Anterior cingulate cortex (tissue), 58 donors: ENCODE measurements around the gene NUTM1.
"Not testable (repeated sequence)": the region's sequence is repeated elsewhere in the genome, so short reads cannot be mapped to it uniquely, and the experiment has no call there.

Experiments used
- DNase-seq, 58 donors: peaks; one replicate each; lab custom pipeline; 2025; lab: John Stamatoyannopoulos, UW

Gene NUTM1

DNA sequence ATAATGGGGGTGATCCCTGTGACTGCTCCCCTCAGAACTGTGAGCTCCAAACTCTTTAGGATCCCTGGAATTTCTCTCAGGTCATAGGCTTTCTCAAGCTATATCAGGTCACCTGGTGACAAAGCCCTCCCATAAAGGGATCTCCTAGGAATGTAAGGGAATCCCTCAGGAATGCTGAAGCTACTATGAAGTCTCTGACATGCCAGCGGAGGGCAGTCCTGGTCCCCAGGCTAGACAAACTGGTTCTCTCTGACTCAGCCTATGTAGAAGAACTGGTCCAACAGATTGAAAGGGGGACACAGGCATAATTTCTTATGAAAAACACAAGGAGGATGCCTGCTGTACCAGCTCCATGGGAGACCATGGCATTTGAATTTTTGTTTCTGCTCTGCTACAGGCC lies 17.2 kb downstream of the NUTM1 start:
- no peak for DNase-seq

DNA sequence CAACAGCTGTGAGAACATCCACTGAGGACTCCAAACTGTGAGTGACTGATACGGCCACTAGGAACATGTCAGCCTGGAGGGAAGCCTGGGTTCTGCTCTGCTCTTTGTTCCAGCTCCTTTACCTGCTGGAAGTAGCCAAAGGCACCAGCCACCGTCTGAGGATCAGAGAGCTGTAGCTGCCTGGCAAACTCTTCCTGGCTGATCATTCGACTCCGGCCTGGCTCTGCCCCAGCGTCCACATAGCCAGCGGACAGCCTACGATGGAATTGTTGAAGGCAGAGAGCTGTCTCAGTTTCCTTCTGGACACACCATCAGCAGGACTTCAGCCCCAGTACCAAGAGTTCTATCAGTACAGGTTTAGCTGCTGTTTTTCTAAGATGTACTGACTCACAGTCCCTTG lies 18.2 kb downstream of the NUTM1 start:
- DNase-seq: no peak

DNA sequence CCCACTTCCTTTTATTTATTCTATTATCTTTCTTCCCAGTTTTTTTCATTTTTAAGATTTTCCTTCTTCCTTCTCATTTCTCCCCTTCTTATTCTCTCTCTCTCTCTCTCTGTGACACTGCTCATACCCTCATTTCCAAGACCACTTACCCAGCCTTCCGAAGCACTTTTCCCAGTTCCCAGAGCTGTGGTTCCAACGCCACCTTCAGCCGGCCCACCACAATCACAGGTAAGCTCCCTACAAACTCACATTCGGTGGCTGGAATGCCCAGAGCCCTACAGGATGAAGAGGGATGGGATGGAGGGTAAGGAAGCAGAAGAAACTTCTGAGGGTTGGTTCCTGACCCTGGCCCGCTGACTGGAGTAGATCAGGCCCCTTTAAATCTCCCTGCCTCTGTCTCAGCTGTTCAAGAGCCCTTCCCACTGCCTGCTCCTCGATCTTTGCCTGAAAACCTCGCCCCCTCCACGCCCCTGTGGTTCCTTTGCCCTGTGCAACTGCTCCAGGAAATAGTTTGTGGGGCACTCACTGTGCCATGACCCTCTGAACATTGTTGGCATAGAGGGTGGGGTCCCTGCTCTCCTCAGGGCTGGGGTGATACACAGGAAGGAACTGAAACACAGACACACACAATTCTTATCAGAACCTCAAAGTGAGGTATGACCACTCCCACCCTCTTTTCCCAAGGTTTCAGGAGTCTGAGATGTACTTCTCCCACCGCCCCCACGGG lies 19.1 kb downstream of the NUTM1 start:
- DNase-seq: no peak

- DNase-seq: no peak
Observed at GRCh38 chr15:34364041-34364440, 20.9 kb downstream of the NUTM1 start.

- no peak for DNase-seq
Observed at GRCh38 chr15:34365091-34365825, 22.1 kb downstream of the NUTM1 start.

DNA sequence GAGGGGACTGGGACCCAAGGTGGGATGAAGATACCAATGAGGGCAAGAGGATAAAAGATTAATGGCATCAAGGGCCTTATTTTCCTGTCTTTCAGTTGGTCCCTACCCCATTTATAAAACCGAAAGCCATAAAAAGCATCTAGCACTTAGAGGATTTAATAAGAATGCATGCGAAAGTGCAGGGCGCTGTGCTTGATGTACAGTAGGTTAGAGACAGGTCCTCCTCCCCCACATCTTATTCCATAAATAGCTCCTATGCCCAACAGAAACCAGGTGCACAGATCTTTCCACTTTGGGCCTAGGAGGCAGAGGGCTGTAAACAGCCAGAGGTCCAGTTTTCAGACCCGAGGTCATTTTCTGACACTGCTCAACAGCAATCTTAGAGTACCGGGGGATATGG lies 22.7 kb downstream of the NUTM1 start:
- DNase-seq: peak in 2 of 58 donors; percentile 17 to 34

GRCh38 chr15:34366271-34367065 lies 23.4 kb downstream of the NUTM1 start:
- DNase-seq: peak in 47 of 58 donors; percentile 14 to 66 (median 36)

GRCh38 chr15:34367101-34368081 lies 24.3 kb downstream of the NUTM1 start, which contains the start of gene LPCAT4:
TSS of gene LPCAT4 (minus strand) at chr15:34367196. CDS start at chr15:34367100, 96 bp downstream.
- DNase-seq: peak; percentile 11 to 91 (median 79)

- DNase-seq: no peak
Observed at GRCh38 chr15:34370129-34370528, 27.0 kb downstream of the NUTM1 start.

GRCh38 chr15:34370643-34371042 lies 27.5 kb downstream of the NUTM1 start:
- DNase-seq: no peak

DNA sequence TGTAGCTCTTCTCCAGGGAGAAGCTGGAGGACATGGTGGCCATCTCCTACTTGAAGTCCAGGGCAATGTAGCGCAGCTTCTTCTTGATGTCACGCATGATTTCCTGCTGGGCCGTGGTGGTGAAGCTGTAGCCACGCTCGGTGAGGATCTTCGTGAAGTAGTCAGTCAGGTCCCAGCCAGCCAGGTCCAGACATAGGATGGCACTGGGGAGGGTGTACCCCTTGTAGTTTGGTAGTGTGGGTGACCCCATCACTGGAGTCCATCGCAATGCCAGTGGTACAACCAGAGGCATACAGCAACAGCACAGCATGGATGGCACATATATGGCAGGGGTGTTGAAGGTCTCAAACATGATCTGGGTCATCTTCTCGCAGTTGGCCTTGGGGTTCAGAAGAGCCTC lies 30.8 kb downstream of the NUTM1 start:
- no peak for DNase-seq

DNA sequence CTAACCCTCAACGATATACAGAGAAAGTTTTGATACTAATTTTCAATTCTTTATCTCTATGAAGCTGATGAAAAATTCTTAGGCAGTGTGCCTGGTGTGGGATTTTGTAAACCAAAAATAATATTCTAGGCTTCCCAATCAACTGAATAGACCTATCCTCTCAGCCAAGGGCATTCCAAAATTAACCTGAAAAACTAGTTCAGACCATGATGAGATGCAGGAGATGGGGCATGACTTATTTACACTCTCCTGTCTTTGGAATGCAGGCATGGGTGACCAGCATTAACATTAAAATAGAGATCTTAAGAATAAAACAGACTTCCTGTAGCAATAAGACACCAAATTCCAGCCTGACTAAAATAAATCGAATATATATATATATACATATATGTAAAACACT lies 31.7 kb downstream of the NUTM1 start:
- DNase-seq: no peak

DNA sequence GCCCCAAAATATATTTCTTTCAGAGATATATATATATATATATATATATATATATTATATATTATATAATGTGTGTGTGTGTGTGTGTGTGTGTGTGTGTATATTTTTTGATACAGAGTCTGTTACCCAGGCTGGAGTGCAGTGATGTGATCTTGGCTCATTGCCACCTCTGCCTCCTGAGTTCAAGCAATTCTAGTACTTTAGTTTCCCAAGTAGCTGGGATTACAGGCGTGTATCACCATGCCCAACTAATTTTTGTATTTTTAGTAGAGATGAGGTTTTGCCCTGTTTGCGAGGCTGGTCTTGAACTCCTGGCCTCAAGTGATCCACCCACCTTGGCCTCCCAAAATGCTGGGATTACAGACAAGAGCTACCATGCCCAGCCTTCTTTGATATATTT lies 32.4 kb downstream of the NUTM1 start:
- DNase-seq: not testable (repeated sequence)

- no peak for DNase-seq
Observed at GRCh38 chr15:34376856-34377255, 33.7 kb downstream of the NUTM1 start.

- DNase-seq: not testable (repeated sequence)
Observed at GRCh38 chr15:34380491-34380890, 37.4 kb downstream of the NUTM1 start.

DNA sequence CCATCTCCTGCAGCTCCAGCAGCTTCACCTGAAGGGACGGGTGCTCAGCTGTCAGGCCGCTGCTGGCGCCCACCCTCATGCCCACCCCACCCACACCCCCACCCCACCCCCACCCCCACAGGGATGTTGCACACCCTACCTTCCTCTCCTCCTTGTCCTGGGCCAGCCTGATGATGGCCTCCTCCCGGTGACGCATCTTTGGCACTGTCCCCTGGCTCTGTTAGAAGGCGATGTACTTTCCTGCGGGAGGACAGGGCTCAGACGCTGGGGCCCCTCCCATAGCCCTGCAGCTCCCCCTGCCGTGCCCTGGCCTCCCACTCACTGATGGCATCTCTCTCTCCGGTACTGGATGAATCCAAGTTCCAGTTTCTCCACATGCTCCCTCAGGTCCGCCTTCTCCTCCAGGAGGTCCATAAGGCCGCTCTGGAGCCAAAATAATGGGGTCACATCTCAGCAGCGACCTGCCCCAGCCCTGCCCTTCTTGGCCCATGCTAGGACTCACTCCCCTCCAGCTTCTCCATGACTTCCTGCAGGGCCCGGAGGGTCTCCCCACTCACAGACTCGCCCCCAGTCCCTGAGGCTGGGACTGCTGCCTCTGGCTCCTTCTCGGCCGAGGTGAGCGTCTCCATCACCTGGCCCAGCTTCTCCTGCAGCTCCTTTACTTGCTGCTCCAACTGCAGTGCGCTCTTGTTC lies 38.9 kb downstream of the NUTM1 start:
- not testable (repeated sequence) for DNase-seq

DNA sequence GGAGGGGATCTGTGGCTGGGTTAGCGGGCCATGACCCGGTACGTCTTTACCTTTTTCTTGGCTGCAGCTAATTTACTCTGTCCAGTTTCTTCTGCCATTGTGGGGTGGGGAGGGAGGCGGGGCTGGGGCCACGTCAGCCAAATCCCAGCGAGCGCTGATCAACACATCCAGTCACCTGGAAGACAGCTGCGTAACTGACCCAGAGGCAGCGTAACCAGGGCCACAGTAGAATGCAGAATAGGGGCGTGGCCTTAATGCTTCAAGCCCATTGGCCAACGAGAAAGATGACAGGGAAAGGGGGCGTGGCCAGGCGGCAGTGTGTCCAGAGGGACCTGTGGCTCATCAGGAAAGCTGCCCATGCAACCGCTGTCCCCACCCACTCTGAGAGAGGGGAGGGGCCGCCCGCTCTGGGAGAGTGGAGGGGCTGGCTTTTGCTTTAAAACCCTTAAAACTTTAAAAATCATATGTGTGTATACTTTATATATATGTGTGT lies 46.5 kb downstream of the NUTM1 start:
- not testable (repeated sequence) for DNase-seq

DNA sequence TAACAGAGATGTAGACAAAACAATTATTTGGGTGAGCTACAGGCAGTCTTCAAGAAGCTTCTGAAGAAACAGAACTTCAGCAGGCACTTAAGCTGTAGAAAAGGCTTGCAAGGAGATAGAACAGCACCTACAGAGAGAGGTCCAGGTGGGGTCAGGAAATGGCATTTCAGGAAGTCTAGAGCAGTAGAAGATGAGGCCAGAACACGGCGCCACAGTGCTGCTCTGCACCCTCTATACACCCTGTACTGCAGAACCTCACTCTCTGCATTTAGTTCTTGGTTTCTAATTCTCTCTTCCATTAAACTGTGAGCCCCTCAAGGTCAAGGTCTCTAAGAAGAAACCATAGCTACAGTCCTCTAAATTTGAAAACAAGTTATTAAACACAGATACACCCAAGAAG lies 49.9 kb downstream of the NUTM1 start:
- not testable (repeated sequence) for DNase-seq
